ENCODE measurements around the gene ASPDH.

Gene ASPDH

DNA sequence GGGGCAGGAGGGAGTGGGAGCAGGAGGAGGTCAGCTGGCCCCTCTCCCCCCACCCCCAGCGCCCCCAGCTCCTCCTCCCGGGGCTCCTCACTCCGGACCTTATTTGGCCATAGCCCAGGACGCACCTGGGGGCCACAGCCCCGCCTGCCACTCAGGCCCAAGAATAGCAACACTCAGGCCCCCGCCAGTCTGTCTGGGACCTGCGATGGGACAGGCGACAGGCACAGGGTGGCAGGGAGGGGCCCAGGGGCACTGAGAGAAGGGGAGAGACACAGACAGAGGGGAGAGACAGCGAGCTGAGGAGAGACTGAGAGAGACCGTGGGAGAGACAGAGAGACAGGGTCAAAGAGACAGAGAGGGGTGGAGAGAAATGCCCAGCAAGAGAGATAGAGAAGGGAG is 13.0 kb downstream of the ASPDH start:
- no peaks in the 10 kb centered on the region for H3K4me1 ChIP-seq (ENCODE audit: control insufficient read depth in 1 of 2, insufficient read depth in 1 of 2, low read depth in 1 of 2, low read length in 1 of 2)
- H3K36me3 ChIP-seq: peaks cover under 1% of the 10 kb centered on the region
- no peak overlapping the region for H3K27ac ChIP-seq
- no peak overlapping the region for H3K4me3 ChIP-seq (ENCODE audit: low read depth in 1 of 2, low read length in 1 of 2)
- no peaks in the 10 kb centered on the region for H3K27me3 ChIP-seq
- H3K9me3 ChIP-seq: no peaks in the 10 kb centered on the region
- TF ChIP-seq, protein P1, sequence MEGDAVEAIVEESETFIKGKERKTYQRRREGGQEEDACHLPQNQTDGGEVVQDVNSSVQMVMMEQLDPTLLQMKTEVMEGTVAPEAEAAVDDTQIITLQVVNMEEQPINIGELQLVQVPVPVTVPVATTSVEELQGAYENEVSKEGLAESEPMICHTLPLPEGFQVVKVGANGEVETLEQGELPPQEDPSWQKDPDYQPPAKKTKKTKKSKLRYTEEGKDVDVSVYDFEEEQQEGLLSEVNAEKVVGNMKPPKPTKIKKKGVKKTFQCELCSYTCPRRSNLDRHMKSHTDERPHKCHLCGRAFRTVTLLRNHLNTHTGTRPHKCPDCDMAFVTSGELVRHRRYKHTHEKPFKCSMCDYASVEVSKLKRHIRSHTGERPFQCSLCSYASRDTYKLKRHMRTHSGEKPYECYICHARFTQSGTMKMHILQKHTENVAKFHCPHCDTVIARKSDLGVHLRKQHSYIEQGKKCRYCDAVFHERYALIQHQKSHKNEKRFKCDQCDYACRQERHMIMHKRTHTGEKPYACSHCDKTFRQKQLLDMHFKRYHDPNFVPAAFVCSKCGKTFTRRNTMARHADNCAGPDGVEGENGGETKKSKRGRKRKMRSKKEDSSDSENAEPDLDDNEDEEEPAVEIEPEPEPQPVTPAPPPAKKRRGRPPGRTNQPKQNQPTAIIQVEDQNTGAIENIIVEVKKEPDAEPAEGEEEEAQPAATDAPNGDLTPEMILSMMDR (IDR thresholded peaks at IDR 0.05): no peak

DNA sequence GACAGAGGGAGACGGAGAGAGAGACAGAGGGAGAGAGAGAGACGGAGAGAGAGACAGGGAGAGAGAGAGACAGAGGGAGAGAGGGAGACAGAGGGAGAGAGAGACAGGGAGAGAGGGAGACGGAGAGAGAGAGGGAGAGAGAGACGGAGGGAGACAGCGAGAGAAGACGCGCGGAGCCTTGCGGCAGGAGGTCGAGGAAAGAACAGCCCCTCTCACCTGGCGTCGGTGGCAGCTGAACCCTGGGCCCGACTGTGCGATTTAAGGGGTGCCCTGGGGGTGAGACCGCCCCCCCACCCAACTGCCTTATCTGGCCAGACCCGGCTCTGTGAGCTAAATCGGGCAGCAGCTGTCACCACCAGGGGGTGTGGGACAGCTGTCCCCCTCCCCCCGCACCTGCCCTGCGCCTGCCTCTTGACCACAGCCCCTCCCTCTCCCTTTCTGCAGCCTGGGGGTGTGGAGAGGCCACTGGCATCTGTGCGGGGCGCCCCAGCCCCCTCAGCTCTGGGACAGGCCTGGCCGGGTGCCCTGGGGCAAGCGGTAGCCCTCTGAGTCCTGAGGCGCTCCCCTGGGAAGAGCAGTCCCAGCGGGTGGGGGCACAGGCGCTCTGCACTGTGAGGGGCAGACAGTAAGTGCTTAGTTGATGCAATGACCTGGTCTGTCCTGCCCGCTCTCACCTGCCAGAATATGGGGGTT is 13.5 kb downstream of the ASPDH start:
- no peaks in the 10 kb centered on the region for H3K36me3 ChIP-seq
- no peak overlapping the region for H3K4me3 ChIP-seq (ENCODE audit: low read depth in 1 of 2, low read length in 1 of 2)
- H3K4me1 ChIP-seq (ENCODE audit: control insufficient read depth in 1 of 2, insufficient read depth in 1 of 2, low read depth in 1 of 2, low read length in 1 of 2): no peaks in the 10 kb centered on the region
- H3K27me3 ChIP-seq: no peaks in the 10 kb centered on the region
- H3K9me3 ChIP-seq: no peaks in the 10 kb centered on the region
- no peak overlapping the region for H3K27ac ChIP-seq
- TF ChIP-seq, protein P1 (IDR thresholded peaks at IDR 0.05): no peak

DNA sequence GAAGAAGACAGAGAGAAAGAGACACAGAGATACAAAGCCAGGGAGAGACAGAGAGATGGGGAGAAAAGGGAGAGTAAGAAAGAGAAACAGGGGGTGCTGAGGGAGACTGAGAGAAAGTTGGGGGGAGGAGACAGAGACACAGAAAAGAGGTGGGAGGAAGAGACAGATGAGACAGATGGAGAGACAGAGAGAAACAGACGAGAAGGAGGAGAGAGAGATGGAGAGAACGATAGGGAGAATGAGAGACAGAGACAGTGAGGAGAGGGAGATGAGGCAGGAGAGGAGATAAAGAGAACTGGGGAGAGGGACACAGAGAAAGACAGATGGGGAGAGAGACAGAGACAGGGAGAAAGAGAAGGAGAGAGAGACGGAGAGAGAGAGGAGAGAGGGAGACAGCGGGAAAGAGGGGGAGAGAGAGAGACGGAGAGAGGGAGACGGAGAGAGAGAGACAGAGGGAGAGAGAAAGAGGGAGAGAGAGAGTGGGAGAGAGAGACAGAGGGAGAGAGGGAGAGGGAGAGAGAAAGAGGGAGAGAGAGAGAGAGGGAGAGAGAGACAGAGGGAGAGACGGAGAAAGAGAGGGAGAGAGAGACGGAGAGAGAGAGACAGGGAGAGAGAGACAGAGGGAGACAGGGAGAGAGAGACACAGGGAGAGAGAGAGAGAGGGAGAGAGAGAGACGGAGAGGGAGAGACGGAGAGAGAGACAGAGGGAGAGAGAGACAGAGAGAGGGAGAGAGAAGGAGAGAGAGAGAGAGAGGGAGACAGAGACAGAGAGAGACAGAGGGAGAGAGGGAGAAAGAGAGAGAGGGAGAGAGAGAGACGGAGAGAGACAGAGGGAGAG is 15.3 kb downstream of the ASPDH start:
- no peak overlapping the region for H3K4me3 ChIP-seq (ENCODE audit: low read depth in 1 of 2, low read length in 1 of 2)
- no peaks in the 10 kb centered on the region for H3K9me3 ChIP-seq
- H3K27ac ChIP-seq: no peak overlapping the region
- no peaks in the 10 kb centered on the region for H3K27me3 ChIP-seq
- H3K36me3 ChIP-seq: no peaks in the 10 kb centered on the region
- no peaks in the 10 kb centered on the region for H3K4me1 ChIP-seq (ENCODE audit: control insufficient read depth in 1 of 2, insufficient read depth in 1 of 2, low read depth in 1 of 2, low read length in 1 of 2)
- TF ChIP-seq, protein P1 (IDR thresholded peaks at IDR 0.05): no peak

DNA sequence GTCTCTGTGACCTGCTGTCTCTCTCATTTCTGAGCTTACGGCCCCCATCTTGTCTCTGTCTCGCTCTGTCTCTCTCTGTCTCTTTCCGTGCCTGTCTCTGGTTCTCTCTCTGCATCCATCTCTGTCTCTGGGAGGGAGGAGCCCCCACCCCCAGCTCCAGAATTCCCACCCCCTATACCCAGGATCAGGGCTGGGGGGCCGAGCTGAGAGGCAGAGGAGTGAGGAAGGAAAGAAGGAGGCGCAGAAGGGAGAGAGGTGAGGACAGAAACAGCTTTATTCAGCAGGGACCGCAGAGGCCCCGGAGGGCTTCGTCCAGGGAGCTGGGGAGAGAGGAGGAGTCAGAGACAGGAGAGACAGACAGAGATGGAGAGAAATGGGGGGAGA is 16.7 kb downstream of the ASPDH start:
- no peaks in the 10 kb centered on the region for H3K27me3 ChIP-seq
- H3K27ac ChIP-seq: no peak overlapping the region
- H3K9me3 ChIP-seq: no peaks in the 10 kb centered on the region
- no peak overlapping the region for H3K4me3 ChIP-seq (ENCODE audit: low read depth in 1 of 2, low read length in 1 of 2)
- no peaks in the 10 kb centered on the region for H3K36me3 ChIP-seq
- H3K4me1 ChIP-seq (ENCODE audit: control insufficient read depth in 1 of 2, insufficient read depth in 1 of 2, low read depth in 1 of 2, low read length in 1 of 2): peaks cover 3 to 5% of the 10 kb centered on the region in 2 experiments
- TF ChIP-seq, protein P1 (IDR thresholded peaks at IDR 0.05): no peak

DNA sequence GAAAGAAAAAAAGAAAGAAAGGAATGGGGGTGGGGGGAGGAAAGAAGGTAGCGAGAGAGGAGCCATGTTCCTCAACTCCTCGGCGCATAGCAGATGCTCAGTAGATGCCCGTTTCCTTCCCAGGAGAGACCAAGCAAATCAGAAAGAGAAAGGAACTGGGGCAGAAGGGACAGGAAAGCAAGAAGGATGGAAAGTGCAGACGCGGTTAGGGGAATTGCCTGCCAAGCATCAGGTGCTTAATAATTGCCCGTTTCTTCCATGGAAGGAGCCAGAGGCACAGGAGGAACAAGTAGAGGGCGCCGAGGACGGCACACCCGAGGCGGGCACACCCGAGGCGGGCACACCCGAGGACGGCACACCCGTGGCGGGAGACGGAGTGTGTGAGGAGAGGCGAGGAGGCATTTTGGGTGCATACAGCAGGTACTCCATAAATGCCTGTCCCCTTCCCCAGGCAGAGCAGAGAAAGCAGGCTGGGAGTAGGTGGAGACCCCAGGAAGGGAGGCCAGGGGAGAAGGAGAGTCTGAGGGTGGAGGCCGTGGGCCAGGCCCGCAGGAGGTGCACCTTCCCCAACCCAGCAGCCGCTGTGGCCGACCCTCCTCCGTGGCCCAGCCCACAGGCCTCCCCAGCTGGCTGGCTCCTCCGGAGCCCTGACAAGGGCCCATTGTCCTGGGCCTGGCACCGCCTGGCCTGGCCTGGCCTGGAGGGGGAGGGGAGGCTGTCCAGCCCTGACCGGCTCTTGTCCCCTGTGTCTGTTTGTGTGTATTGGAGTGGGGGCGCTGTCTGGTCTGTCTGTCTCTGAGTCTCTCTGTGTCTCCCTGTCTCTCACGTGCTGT is 17.3 kb downstream of the ASPDH start:
- H3K36me3 ChIP-seq: no peaks in the 10 kb centered on the region
- no peaks in the 10 kb centered on the region for H3K9me3 ChIP-seq
- TF ChIP-seq, protein P1 (IDR thresholded peaks at IDR 0.05): no peak
- no peak overlapping the region for H3K27ac ChIP-seq
- H3K4me3 ChIP-seq (ENCODE audit: low read depth in 1 of 2, low read length in 1 of 2): no peak overlapping the region
- peaks cover 3 to 5% of the 10 kb centered on the region in 2 experiments for H3K4me1 ChIP-seq (ENCODE audit: control insufficient read depth in 1 of 2, insufficient read depth in 1 of 2, low read depth in 1 of 2, low read length in 1 of 2)
- H3K27me3 ChIP-seq: no peaks in the 10 kb centered on the region

Measured in neutrophil (primary cell).